Karpas-422 (cell line): Measurements from ENCODE around the gene SPEM3. TPM values are rescaled to one million over a fixed set of nuclear protein-coding genes. Genes with fewer than 3 reads are reported as not detected.

ENCODE experiments used
- DNase-seq: peaks from one replicate; pipeline ENCODE4 v3.0.0-alpha.2; 2015
- H2AFZ ChIP-seq: fragments of 200-600 bp; sonication (generic); 2 replicates; pipeline ENCODE4 v1.6.1; 2014; ENCODE audit warnings: antibody characterized with exemption, low read length, mixed read lengths
- H3K27ac ChIP-seq: fragments of 200-600 bp; sonication (generic); 2 replicates; pipeline ENCODE4 v1.5.1; 2014; ENCODE audit warnings: mild to moderate bottlenecking, low read length, moderate library complexity
- H3K27me3 ChIP-seq: fragments of 200-600 bp; sonication (generic); 2 replicates; pipeline ENCODE4 v1.6.1; 2014; ENCODE audit warnings: low read length, mixed read lengths
- H3K36me3 ChIP-seq: fragments of 200-600 bp; sonication (generic); 2 replicates; pipeline ENCODE4 v1.6.1; 2014; ENCODE audit warnings: low read length, mixed read lengths; ENCODE audit not compliant: insufficient read depth
- H3K4me1 ChIP-seq: fragments of 200-600 bp; sonication (generic); 2 replicates; pipeline ENCODE4 v1.6.1; 2014; ENCODE audit warnings: mild to moderate bottlenecking, low read length, mixed read lengths
- H3K4me2 ChIP-seq: fragments of 200-600 bp; sonication (generic); 2 replicates; pipeline ENCODE4 v1.6.1; 2014; ENCODE audit warnings: low read length, low read depth, mild to moderate bottlenecking; ENCODE audit not compliant: poor library complexity, severe bottlenecking
- H3K4me3 ChIP-seq: fragments of 200-600 bp; sonication (generic); 2 replicates; pipeline ENCODE4 v1.5.1; 2014; ENCODE audit warnings: mild to moderate bottlenecking, antibody characterized with exemption, low read length, mixed read lengths
- H3K79me2 ChIP-seq: fragments of 200-600 bp; sonication (generic); 2 replicates; pipeline ENCODE4 v1.6.1; 2014; ENCODE audit warnings: mild to moderate bottlenecking, low read length, mixed read lengths
- H3K9ac ChIP-seq: fragments of 200-600 bp; sonication (generic); 2 replicates; pipeline ENCODE4 v1.6.0; 2014; ENCODE audit warnings: low read length
- H3K9me2 ChIP-seq: fragments of 200-600 bp; sonication (generic), shearing (Covaris generic); replicated peaks from 2 replicates; pipeline ENCODE4 v1.6.0; 2014; ENCODE audit warnings: mild to moderate bottlenecking, low read length, moderate library complexity; ENCODE audit not compliant: insufficient read depth
- H3K9me3 ChIP-seq: fragments of 300-700, 200-600 bp; sonication (generic); 2 replicates; pipeline ENCODE4 v1.6.1; 2014; ENCODE audit warnings: low read length, mixed read lengths
- H4K20me1 ChIP-seq: fragments of 200-600 bp; sonication (generic); 2 replicates; pipeline ENCODE4 v1.6.1; 2014; ENCODE audit warnings: mild to moderate bottlenecking, antibody characterized with exemption, low read length, low read depth; ENCODE audit not compliant: insufficient read depth
- total RNA-seq: library from RNA; depleted of rRNA; stranded (reverse); fragments of >200 nt; shearing (Covaris generic); gene quantifications from 2 replicates; pipeline ENCODE4 v1.2.3, GENCODE V29; 2014; ENCODE audit warnings: low replicate concordance

Gene SPEM3
- total RNA-seq, 1 experiment from 2014 or later = not detected

DNA sequence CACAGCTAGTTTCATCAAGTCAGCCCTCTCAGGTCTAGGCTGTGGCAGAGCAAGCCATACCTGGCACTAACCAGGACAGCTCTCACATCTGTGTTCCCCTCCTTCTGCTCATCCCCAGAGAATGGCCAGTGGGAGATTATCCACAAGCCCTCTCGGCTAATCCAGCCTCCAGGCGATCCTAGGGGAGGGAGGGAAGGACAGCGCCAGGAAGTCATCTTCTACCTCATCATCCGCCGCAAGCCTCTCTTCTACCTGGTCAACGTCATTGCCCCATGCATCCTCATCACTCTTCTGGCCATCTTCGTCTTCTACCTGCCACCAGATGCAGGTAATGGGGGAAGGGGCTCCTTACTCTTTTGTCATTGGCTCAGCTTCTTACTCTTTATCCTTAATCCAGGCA lies 19.8 kb downstream of the SPEM3 start:
- no peak overlapping the region for H3K9ac ChIP-seq
- H3K4me3 ChIP-seq = no peak overlapping the region
- H3K79me2 ChIP-seq = no peaks in the 10 kb centered on the region
- H3K36me3 ChIP-seq = no peaks in the 10 kb centered on the region
- H3K27me3 ChIP-seq = no peaks in the 10 kb centered on the region
- no peak overlapping the region for H3K27ac ChIP-seq
- H3K9me2 ChIP-seq = no peaks in the 10 kb centered on the region
- H3K4me2 ChIP-seq = no peak overlapping the region
- no peaks in the 10 kb centered on the region for H4K20me1 ChIP-seq
- peaks cover 8% of the 10 kb centered on the region for H3K4me1 ChIP-seq
- H3K9me3 ChIP-seq = no peaks in the 10 kb centered on the region
- no peak for DNase-seq
- H2AFZ ChIP-seq = no peak overlapping the region

GRCh38 chr17:7459961-7460545 lies 31.4 kb downstream of the SPEM3 start:
- H3K9me2 ChIP-seq = no peaks in the 10 kb centered on the region
- H3K27me3 ChIP-seq = no peaks in the 10 kb centered on the region
- H3K27ac ChIP-seq = no peak overlapping the region
- no peaks in the 10 kb centered on the region for H3K79me2 ChIP-seq
- no peak overlapping the region for H2AFZ ChIP-seq
- no peak overlapping the region for H3K9ac ChIP-seq
- no peak overlapping the region for H3K4me3 ChIP-seq
- no peak for DNase-seq
- H3K4me2 ChIP-seq = no peak overlapping the region
- no peaks in the 10 kb centered on the region for H3K9me3 ChIP-seq
- peaks cover 7% of the 10 kb centered on the region for H3K4me1 ChIP-seq
- H4K20me1 ChIP-seq = no peaks in the 10 kb centered on the region
- no peaks in the 10 kb centered on the region for H3K36me3 ChIP-seq

DNA sequence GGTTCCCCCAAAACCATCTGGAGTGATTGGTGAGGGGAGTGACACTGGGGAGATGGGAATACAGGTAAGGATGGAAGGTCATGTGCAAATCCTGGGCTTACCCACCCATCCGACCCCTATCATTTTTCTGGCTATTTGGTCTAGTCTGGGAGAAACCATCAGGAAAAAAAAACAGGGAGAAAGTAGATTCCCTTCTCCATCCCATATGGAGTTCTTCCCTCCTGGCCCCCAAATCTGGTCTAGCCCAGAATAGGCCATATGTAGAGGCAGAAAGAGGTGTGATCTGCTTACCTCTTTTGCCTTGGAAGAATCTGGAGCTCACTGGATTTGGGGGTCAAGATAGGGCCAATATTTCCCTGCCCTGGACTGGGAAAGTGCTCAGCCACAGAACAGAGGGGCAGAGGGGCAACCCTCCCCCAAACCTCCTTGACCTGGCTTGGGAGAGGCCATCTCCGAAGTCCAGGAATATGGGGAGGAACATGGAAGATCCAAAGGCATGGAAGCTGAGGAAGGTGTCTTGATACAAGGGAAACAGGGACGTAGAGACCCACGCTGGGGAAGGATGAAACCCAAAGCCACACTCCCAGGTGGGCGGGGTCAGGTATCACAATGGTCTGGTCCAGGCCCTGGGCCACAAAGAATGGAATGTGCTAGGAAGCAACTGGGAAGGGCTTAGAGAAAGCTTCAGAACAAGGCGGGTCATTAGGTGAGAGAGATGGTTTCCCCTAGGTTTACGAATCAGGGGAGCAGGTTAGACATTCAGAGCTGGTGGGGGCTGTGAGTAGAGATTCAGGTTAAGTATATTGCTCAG lies 32.4 kb downstream of the SPEM3 start:
- no peak overlapping the region for H3K4me2 ChIP-seq
- no peak overlapping the region for H3K9ac ChIP-seq
- no peaks in the 10 kb centered on the region for H4K20me1 ChIP-seq
- no peaks in the 10 kb centered on the region for H3K27me3 ChIP-seq
- no peak overlapping the region for H3K4me3 ChIP-seq
- H3K27ac ChIP-seq = no peak overlapping the region
- no peaks in the 10 kb centered on the region for H3K79me2 ChIP-seq
- H3K4me1 ChIP-seq = peaks cover 5% of the 10 kb centered on the region
- no peak for DNase-seq
- H3K9me2 ChIP-seq = no peaks in the 10 kb centered on the region
- no peaks in the 10 kb centered on the region for H3K36me3 ChIP-seq
- no peak overlapping the region for H2AFZ ChIP-seq
- H3K9me3 ChIP-seq = no peaks in the 10 kb centered on the region

DNA sequence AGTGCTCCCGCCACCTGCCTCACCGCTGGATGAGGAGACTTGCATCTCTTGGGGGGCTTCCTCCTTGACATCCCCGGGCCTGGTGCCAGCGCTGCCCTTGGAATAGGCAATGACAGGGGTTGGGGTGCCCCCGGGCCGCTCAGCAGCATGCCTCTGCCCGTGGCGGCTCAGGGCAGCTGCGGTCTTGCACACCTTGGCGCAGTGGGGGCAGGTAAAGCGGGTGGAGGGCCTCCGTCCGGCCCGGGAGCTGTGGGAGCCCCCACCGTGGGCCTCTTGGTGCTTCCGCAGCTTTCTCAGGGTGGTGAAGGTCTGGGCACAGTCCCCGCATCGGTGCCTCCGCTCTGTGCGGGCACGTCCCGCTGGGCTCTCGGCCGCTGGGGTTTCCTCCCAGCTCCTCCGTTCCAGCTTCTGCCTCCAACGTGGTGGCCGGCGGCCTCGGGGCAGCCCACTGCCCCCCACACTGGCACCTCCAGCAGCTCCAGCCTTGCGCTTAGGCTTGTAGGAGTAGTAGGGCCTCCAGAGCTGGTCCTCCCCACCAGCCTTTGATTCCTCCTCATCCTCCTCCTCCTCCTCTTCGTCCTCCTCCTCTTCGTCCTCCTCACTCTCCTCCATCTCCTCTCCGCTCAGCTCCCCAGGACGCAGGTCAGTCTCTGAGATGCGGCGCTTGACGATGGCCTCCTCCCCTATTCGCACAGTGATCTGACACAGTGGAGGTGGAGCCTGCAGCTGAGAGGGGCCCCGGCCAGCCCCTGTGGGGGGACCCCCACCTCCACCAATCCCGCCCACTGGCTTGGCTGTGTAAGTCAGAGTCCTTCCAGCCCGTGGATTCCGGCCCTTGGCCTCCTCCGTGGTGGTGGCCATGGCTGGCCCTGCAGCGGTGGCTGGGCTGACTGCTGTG lies 34.1 kb downstream of the SPEM3 start:
- Histone ChIP-seq H3K4me1 (peaks cover 14% of the 10 kb centered on the region), H3K27ac (no peak overlapping the region), H2AFZ (no peak overlapping the region), H3K36me3 (no peaks in the 10 kb centered on the region), H3K9ac (no peak overlapping the region), H3K79me2 (no peaks in the 10 kb centered on the region), H4K20me1 (no peaks in the 10 kb centered on the region), H3K4me3 (no peak overlapping the region), H3K4me2 (no peak overlapping the region), H3K9me3 (no peaks in the 10 kb centered on the region), H3K27me3 (no peaks in the 10 kb centered on the region), H3K9me2 (no peaks in the 10 kb centered on the region)
- no peak for DNase-seq

- Histone ChIP-seq H4K20me1 (no peaks in the 10 kb centered on the region), H3K9me2 (no peaks in the 10 kb centered on the region), H3K36me3 (no peaks in the 10 kb centered on the region), H3K9me3 (no peaks in the 10 kb centered on the region), H3K27ac (no peak overlapping the region), H3K79me2 (no peaks in the 10 kb centered on the region), H3K4me3 (no peak overlapping the region), H3K4me1 (peaks cover 16% of the 10 kb centered on the region), H3K4me2 (no peak overlapping the region), H3K9ac (no peak overlapping the region), H2AFZ (no peak overlapping the region), H3K27me3 (no peaks in the 10 kb centered on the region)
- DNase-seq = no peak
Observed at GRCh38 chr17:7463372-7463846, 34.8 kb downstream of the SPEM3 start.

DNA sequence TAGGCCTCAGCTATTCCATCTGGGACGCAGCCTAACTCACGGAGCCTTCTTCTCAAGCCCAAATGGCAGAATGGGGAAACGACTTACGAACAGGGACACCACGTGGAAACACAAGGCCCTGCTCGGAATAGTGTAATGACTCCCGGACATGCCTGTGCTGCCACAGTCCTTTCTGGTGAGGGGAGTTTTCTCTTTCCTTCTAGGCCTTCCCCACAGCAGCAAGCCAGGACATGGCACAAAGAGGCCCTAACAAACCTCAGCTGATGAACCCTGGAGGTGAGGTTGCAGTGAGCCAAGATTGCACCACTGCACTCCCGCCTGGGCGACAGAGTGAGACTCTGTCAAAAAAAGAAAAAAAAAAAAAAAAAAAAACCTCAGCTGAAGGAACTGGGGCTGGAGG lies 35.4 kb downstream of the SPEM3 start:
- no peaks in the 10 kb centered on the region for H3K9me2 ChIP-seq
- no peak overlapping the region for H3K9ac ChIP-seq
- no peak overlapping the region for H3K4me2 ChIP-seq
- H4K20me1 ChIP-seq = no peaks in the 10 kb centered on the region
- no peaks in the 10 kb centered on the region for H3K36me3 ChIP-seq
- no peaks in the 10 kb centered on the region for H3K9me3 ChIP-seq
- H3K4me3 ChIP-seq = no peak overlapping the region
- no peak for DNase-seq
- H2AFZ ChIP-seq = no peak overlapping the region
- no peak overlapping the region for H3K27ac ChIP-seq
- H3K79me2 ChIP-seq = no peaks in the 10 kb centered on the region
- no peaks in the 10 kb centered on the region for H3K27me3 ChIP-seq
- H3K4me1 ChIP-seq = peaks cover 16% of the 10 kb centered on the region

GRCh38 chr17:7465597-7466275 lies 37.1 kb downstream of the SPEM3 start:
- Histone ChIP-seq H3K9ac (no peak overlapping the region), H3K4me3 (no peak overlapping the region), H3K36me3 (no peaks in the 10 kb centered on the region), H2AFZ (no peak overlapping the region), H3K4me1 (peaks cover 16% of the 10 kb centered on the region), H3K4me2 (no peak overlapping the region), H3K9me3 (no peaks in the 10 kb centered on the region), H3K27me3 (no peaks in the 10 kb centered on the region), H3K79me2 (no peaks in the 10 kb centered on the region), H3K27ac (no peak overlapping the region), H4K20me1 (no peaks in the 10 kb centered on the region), H3K9me2 (no peaks in the 10 kb centered on the region)
- DNase-seq = no peak

- H3K27ac ChIP-seq = no peak overlapping the region
- H3K36me3 ChIP-seq = no peaks in the 10 kb centered on the region
- no peaks in the 10 kb centered on the region for H3K9me2 ChIP-seq
- no peak overlapping the region for H2AFZ ChIP-seq
- DNase-seq = no peak
- H3K9ac ChIP-seq = no peak overlapping the region
- H4K20me1 ChIP-seq = no peaks in the 10 kb centered on the region
- no peaks in the 10 kb centered on the region for H3K79me2 ChIP-seq
- H3K4me2 ChIP-seq = no peak overlapping the region
- no peak overlapping the region for H3K4me3 ChIP-seq
- no peaks in the 10 kb centered on the region for H3K9me3 ChIP-seq
- H3K4me1 ChIP-seq = peaks cover 16% of the 10 kb centered on the region
- no peaks in the 10 kb centered on the region for H3K27me3 ChIP-seq
Observed at GRCh38 chr17:7466318-7466638, 37.6 kb downstream of the SPEM3 start.
